ENCODE data around the gene ABHD5. TPM values are rescaled to one million over a fixed set of nuclear protein-coding genes. Genes with fewer than 3 reads are reported as not detected.
A peak's percentile ranks its signal among the peaks of the same experiment; 100 is the strongest.

The ABHD5 gene
- total RNA-seq, 1 experiment from 2014 or later: 29.5 TPM

GRCh38 chr3:43699864-43700263, 9.1 kb downstream of the ABHD5 start:
- Histone ChIP-seq H3K9ac (ENCODE audit: low read length) (no peak overlapping the region), H3K4me1 (ENCODE audit: insufficient read depth, low read length) (no peaks in the 10 kb centered on the region), H3K27me3 (ENCODE audit: low read length) (no peaks in the 10 kb centered on the region), H3K9me2 (replicated peaks; ENCODE audit: low read length) (no peaks in the 10 kb centered on the region), H3F3A (ENCODE audit: low read length, unreplicated experiment) (no peaks in the 10 kb centered on the region), H3K4me3 (ENCODE audit: low read length) (no peak overlapping the region), H4K20me1 (ENCODE audit: low read length) (0 out of 2 replicates have a peak, but pooled peaks cover 7% of the 10 kb centered on the region), H3K27ac (ENCODE audit: low read length) (no peak overlapping the region), H2AFZ (ENCODE audit: low read length) (no peak overlapping the region), H3K4me2 (ENCODE audit: low read length) (no peak overlapping the region), H3K79me2 (ENCODE audit: low read length) (peaks cover 54% of the 10 kb centered on the region), H3K36me3 (ENCODE audit: low read depth, low read length) (peaks cover 14% of the 10 kb centered on the region), H3K9me3 (ENCODE audit: low read length) (no peaks in the 10 kb centered on the region)
- intact Hi-C loops (cut with micrococcal nuclease): loop anchor here (1.0 kb wide), 1 partner anchor 498 kb away; no protein-coding TSS in a partner anchor
- DNase-seq (peak; percentile 63), ATAC-seq (peak; percentile 80)
- ChIA-PET POLR2A (ENCODE audit: unreplicated experiment) (no interaction called here), CTCF (no interaction called here)
- BruUV-seq (replicated peaks): no TSS peak
- TF ChIP-seq EZH2phosphoT487 (IDR thresholded peaks at IDR 0.05; ENCODE audit: borderline replicate concordance, low read length) (no peak), CTCF (conservative IDR thresholded peaks at IDR 0.05; ENCODE audit: low read depth, low read length) (peak; percentile 74)

GRCh38 chr3:43704697-43705096, 14.0 kb downstream of the ABHD5 start:
- Histone ChIP-seq H3K4me1 (ENCODE audit: insufficient read depth, low read length) (peaks cover 37% of the 10 kb centered on the region), H3K4me3 (ENCODE audit: low read length) (no peak overlapping the region), H3K9ac (ENCODE audit: low read length) (no peak overlapping the region), H4K20me1 (ENCODE audit: low read length) (no peaks in the 10 kb centered on the region), H2AFZ (ENCODE audit: low read length) (no peak overlapping the region), H3F3A (ENCODE audit: low read length, unreplicated experiment) (peaks cover 8% of the 10 kb centered on the region), H3K9me3 (ENCODE audit: low read length) (no peaks in the 10 kb centered on the region), H3K27ac (ENCODE audit: low read length) (no peak overlapping the region), H3K27me3 (ENCODE audit: low read length) (no peaks in the 10 kb centered on the region), H3K79me2 (ENCODE audit: low read length) (peaks cover 23% of the 10 kb centered on the region), H3K36me3 (ENCODE audit: low read depth, low read length) (peaks cover 14% of the 10 kb centered on the region), H3K9me2 (replicated peaks; ENCODE audit: low read length) (no peaks in the 10 kb centered on the region), H3K4me2 (ENCODE audit: low read length) (no peak overlapping the region)
- TF ChIP-seq EZH2phosphoT487 (IDR thresholded peaks at IDR 0.05; ENCODE audit: borderline replicate concordance, low read length) (no peak), EZH2 (IDR thresholded peaks at IDR 0.05; ENCODE audit: low read length, unreplicated experiment) (no peak), CTCF (conservative IDR thresholded peaks at IDR 0.05; ENCODE audit: low read depth, low read length) (no peak)
- POLR2A ChIA-PET (ENCODE audit: unreplicated experiment): no interaction called here
- no TSS peak for BruUV-seq (replicated peaks)
- no peak for ATAC-seq
- no peak for DNase-seq
- intact Hi-C loops (cut with micrococcal nuclease): no loop called here
- CTCF ChIA-PET: no interaction called here

GRCh38 chr3:43706342-43706741, 15.6 kb downstream of the ABHD5 start:
- no peak overlapping the region for H3K9ac ChIP-seq (ENCODE audit: low read length)
- CTCF ChIA-PET: no interaction called here
- peaks cover 8% of the 10 kb centered on the region for H3F3A ChIP-seq (ENCODE audit: low read length, unreplicated experiment)
- H3K27ac ChIP-seq (ENCODE audit: low read length): no peak overlapping the region
- intact Hi-C loops (cut with micrococcal nuclease): no loop called here
- no peak for ATAC-seq
- no peak overlapping the region for H3K4me3 ChIP-seq (ENCODE audit: low read length)
- no TSS peak for BruUV-seq (replicated peaks)
- peaks cover 37% of the 10 kb centered on the region for H3K4me1 ChIP-seq (ENCODE audit: insufficient read depth, low read length)
- H4K20me1 ChIP-seq (ENCODE audit: low read length): no peaks in the 10 kb centered on the region
- no peak for DNase-seq
- peaks cover 14% of the 10 kb centered on the region for H3K36me3 ChIP-seq (ENCODE audit: low read depth, low read length)
- peaks cover 13% of the 10 kb centered on the region for H3K79me2 ChIP-seq (ENCODE audit: low read length)
- H3K27me3 ChIP-seq (ENCODE audit: low read length): no peaks in the 10 kb centered on the region
- no peak overlapping the region for H2AFZ ChIP-seq (ENCODE audit: low read length)
- H3K9me2 ChIP-seq (replicated peaks; ENCODE audit: low read length): no peaks in the 10 kb centered on the region
- POLR2A ChIA-PET (ENCODE audit: unreplicated experiment): no interaction called here
- no peaks in the 10 kb centered on the region for H3K9me3 ChIP-seq (ENCODE audit: low read length)
- H3K4me2 ChIP-seq (ENCODE audit: low read length): no peak overlapping the region
- TF ChIP-seq EZH2phosphoT487 (IDR thresholded peaks at IDR 0.05; ENCODE audit: borderline replicate concordance, low read length): no peak
- TF ChIP-seq EZH2 (IDR thresholded peaks at IDR 0.05; ENCODE audit: low read length, unreplicated experiment): no peak
- TF ChIP-seq CTCF (conservative IDR thresholded peaks at IDR 0.05; ENCODE audit: low read depth, low read length): no peak
